HepG2 (cell line): ENCODE measurements around the gene DAZAP1. TPM values are rescaled to one million over a fixed set of nuclear protein-coding genes. Genes with fewer than 3 reads are reported as not detected.

ENCODE experiments used
- ATAC-seq: fragments of 200-7000 bp; cut with Tn5 transposase; 3 replicates; pipeline ENCODE4 v1.9.1; 2020; ENCODE audit warnings: mild to moderate bottlenecking, moderate library complexity
- BruUV-seq: library from RNA; stranded (reverse); fragments of 400-500 nt; replicated peaks from 2 replicates; lab custom pipeline; 2021; lab: Mats Ljungman, UMichigan
- CTCF ChIA-PET: fragments of 300-600 bp; formaldehyde crosslinking; extraction: SDS; loops from one replicate; lab custom pipeline; 2021; ENCODE audit warnings: low total read pairs, inconsistent platforms, low intra/inter-chr PET ratio; lab: Yijun Ruan, JAX
- POLR2A ChIA-PET: fragments of 350-600 bp; sonication (Branson Sonifier 250); formaldehyde crosslinking; loops from one replicate; lab custom pipeline; 2020; ENCODE audit warnings: antibody characterized with exemption, inconsistent platforms; lab: Yijun Ruan, JAX
- DNase-seq: peaks from one replicate; pipeline ENCODE4 v3.0.0-alpha.2; 2015; ENCODE audit warnings: low spot score
- FAIRE-seq: peaks from 3 replicates; lab custom pipeline; 2011; peaks lifted over from hg19 to GRCh38; lab: Jason Lieb, UNC
- H2AFZ ChIP-seq: one replicate; pipeline ENCODE4 v1.6.1; 2011; ENCODE audit warnings: low read length, inconsistent platforms
- H3K27ac ChIP-seq: fragments of 300-600 bp; 3 replicates; pipeline ENCODE4 v1.8.0; 2011; ENCODE audit warnings: mixed run types, mild to moderate bottlenecking, mixed read lengths, low read length, inconsistent platforms; ENCODE audit not compliant: insufficient read depth; ENCODE audit errors: extremely low read length
- H3K27me3 ChIP-seq, 2 experiments: fragments of 200-600 bp in 1 of 2; 2 replicates in 1 of 2; 3 replicates in 1 of 2; pipeline versions ENCODE4 v1.6.0 to v1.8.0; 2011; ENCODE audit warnings: low read length in 2 of 2, mild to moderate bottlenecking in 2 of 2, moderate library complexity in 2 of 2, inconsistent platforms in 1 of 2; ENCODE audit not compliant: insufficient read depth in 2 of 2, control insufficient read depth in 1 of 2
- H3K36me3 ChIP-seq, 2 experiments: fragments of 200-600 bp in 1 of 2; replicated peaks in 1 of 2; 2 replicates in 1 of 2; 3 replicates in 1 of 2; pipeline versions ENCODE4 v1.5.1 to v1.8.0; 2011; ENCODE audit warnings: low read length in 2 of 2, inconsistent platforms in 1 of 2; ENCODE audit not compliant: insufficient read depth in 2 of 2, control insufficient read depth in 1 of 2
- H3K4me1 ChIP-seq: 2 replicates; pipeline ENCODE4 v1.5.1; 2012; ENCODE audit warnings: low read length, inconsistent platforms; ENCODE audit not compliant: insufficient read depth
- H3K4me2 ChIP-seq: 2 replicates; pipeline ENCODE4 v1.6.0; 2011; ENCODE audit warnings: low read depth, low read length, inconsistent platforms
- H3K4me3 ChIP-seq, 3 experiments: fragments of 200-600 bp in 1 of 3; sonication (generic), shearing (Covaris generic) in 1 of 3; replicated peaks in 1 of 3; 2 replicates each; pipeline ENCODE4 v1.5.1; 2011 to 2016; ENCODE audit warnings: low read length in 3 of 3, inconsistent platforms in 2 of 3, low read depth in 2 of 3, mild to moderate bottlenecking in 2 of 3, control low read depth in 1 of 3, mixed read lengths in 1 of 3; ENCODE audit not compliant: insufficient read depth in 1 of 3
- H3K79me2 ChIP-seq: one replicate; pipeline ENCODE4 v1.6.1; 2011; ENCODE audit warnings: low read length, inconsistent platforms; ENCODE audit not compliant: insufficient read depth
- H3K9ac ChIP-seq: 2 replicates; pipeline ENCODE4 v1.6.0; 2011; ENCODE audit warnings: mild to moderate bottlenecking, low read depth, low read length, inconsistent platforms; ENCODE audit not compliant: insufficient read depth
- H3K9me3 ChIP-seq: 2 replicates; pipeline ENCODE4 v1.5.1; 2012; ENCODE audit warnings: mild to moderate bottlenecking, low read length
- H4K20me1 ChIP-seq: 2 replicates; pipeline ENCODE4 v1.6.0; 2011; ENCODE audit warnings: inconsistent platforms, mild to moderate bottlenecking, low read length, moderate library complexity; ENCODE audit not compliant: insufficient read depth
- TARDBP ChIP-seq: sonication (generic); formaldehyde crosslinking; IDR thresholded peaks from 2 replicates; pipeline ENCODE4 v1.8.0; 2022; ENCODE audit warnings: mild to moderate bottlenecking, missing genetic modification reagents
- WGBS: methylation state at CpG from one replicate; pipeline ENCODE4 v1.1.6; 2017; ENCODE audit warnings: low lambda C conversion rate; 5-methylcytosine and 5-hydroxymethylcytosine counted together
- in situ Hi-C: cut with HindIII; loops from 2 replicates; pipeline ENCODE4 v1.10.0; 2017; ENCODE audit warnings: low pct_unique_long_range_greater_than_20kb; ENCODE audit not compliant: extremely low pct_ligation_motif_present
- intact Hi-C: fragments of 100-400 bp; cut with micrococcal nuclease; formaldehyde crosslinking; loops from one replicate; pipeline ENCODE4 v1.10.0; 2022; ENCODE audit not compliant: unreplicated experiment
- polyA plus RNA-seq, 8 experiments: library from polyadenylated mRNA; depleted of rRNA in 3 of 8; stranded (reverse) in 7 of 8; unstranded in 1 of 8; fragments of >200 nt; fragmentation: Illumina TruSeq in 4 of 8; extraction: Trizol in 4 of 8; gene quantifications; 2 replicates each; pipeline versions ENCODE4 v1.2.1 to v1.2.3, GENCODE V29; 2011 to 2016; ENCODE audit warnings: low read depth in 4 of 8, missing spikeins in 1 of 8, mixed read lengths in 1 of 8; ENCODE audit not compliant: insufficient read depth in 1 of 8
- total RNA-seq, 5 experiments: library from RNA; depleted of rRNA; stranded (reverse); fragments of >200 nt; fragmentation: Illumina TruSeq; extraction: Trizol; gene quantifications; 2 replicates each; pipeline ENCODE4 v1.2.3, GENCODE V29; 2016; ENCODE audit warnings: low read depth in 1 of 5
- TF ChIP-seq, protein P1 (sequence below): sonication (generic); formaldehyde crosslinking; IDR thresholded peaks from 2 replicates; pipeline ENCODE4 v1.4.0; 2020; ENCODE audit warnings: missing genetic modification reagents
- TF ChIP-seq, protein P2 (sequence below), 2 experiments: IDR thresholded peaks; 2 replicates each; pipeline ENCODE4 v1.6.1; 2011 to 2012; ENCODE audit warnings: low read length in 2 of 2, borderline replicate concordance in 1 of 2, low read depth in 1 of 2, mild to moderate bottlenecking in 1 of 2, moderate library complexity in 1 of 2

Gene DAZAP1
- total and polyA plus RNA-seq, 2 of the 13 experiments (the other 11 are each of a cell fraction or from before 2014, with no cell fraction given), result 63.3 to 79.2 TPM

DNA sequence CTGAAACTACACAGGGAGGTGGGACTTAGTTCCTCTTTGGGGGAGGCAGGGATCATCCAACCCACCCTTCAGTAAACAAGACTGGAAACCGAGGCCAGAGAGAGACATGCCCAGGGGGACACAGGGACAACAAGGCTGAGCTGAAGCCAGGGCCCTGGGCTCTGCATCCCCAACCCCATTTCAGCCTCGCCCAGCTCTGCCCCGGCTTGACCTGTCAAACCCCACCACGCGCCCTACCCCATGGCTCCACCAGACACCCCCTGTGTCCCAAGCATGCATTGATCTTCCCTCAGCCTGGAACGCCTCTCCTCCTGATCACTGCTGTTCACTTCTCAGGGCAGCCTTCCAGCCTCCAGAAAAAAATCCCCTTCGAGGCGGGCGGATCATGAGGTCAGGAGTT is 40.6 kb downstream of the DAZAP1 start:
- Histone ChIP-seq H3K79me2 (no peaks in the 10 kb centered on the region), H3K36me3 (no peaks in the 10 kb centered on the region), H4K20me1 (peaks cover 13% of the 10 kb centered on the region; the same call in 1 of the 2 replicates), H3K27ac (no peak overlapping the region), H2AFZ (no peak overlapping the region), H3K4me2 (no peak overlapping the region), H3K27me3 (peaks cover 15 to 61% of the 10 kb centered on the region in 2 experiments), H3K9me3 (no peaks in the 10 kb centered on the region), H3K4me1 (peaks cover 26% of the 10 kb centered on the region), H3K9ac (no peak overlapping the region), H3K4me3 (no peak overlapping the region)
- 58% methylated on average over 7 of the region's 9 CpGs for WGBS
- no peak for TF ChIP-seq TARDBP (CRISPR knock-in tag)
- TF ChIP-seq, protein P1, sequence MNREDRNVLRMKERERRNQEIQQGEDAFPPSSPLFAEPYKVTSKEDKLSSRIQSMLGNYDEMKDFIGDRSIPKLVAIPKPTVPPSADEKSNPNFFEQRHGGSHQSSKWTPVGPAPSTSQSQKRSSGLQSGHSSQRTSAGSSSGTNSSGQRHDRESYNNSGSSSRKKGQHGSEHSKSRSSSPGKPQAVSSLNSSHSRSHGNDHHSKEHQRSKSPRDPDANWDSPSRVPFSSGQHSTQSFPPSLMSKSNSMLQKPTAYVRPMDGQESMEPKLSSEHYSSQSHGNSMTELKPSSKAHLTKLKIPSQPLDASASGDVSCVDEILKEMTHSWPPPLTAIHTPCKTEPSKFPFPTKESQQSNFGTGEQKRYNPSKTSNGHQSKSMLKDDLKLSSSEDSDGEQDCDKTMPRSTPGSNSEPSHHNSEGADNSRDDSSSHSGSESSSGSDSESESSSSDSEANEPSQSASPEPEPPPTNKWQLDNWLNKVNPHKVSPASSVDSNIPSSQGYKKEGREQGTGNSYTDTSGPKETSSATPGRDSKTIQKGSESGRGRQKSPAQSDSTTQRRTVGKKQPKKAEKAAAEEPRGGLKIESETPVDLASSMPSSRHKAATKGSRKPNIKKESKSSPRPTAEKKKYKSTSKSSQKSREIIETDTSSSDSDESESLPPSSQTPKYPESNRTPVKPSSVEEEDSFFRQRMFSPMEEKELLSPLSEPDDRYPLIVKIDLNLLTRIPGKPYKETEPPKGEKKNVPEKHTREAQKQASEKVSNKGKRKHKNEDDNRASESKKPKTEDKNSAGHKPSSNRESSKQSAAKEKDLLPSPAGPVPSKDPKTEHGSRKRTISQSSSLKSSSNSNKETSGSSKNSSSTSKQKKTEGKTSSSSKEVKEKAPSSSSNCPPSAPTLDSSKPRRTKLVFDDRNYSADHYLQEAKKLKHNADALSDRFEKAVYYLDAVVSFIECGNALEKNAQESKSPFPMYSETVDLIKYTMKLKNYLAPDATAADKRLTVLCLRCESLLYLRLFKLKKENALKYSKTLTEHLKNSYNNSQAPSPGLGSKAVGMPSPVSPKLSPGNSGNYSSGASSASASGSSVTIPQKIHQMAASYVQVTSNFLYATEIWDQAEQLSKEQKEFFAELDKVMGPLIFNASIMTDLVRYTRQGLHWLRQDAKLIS (CRISPR knock-in tag), result no peak
- TF ChIP-seq, protein P2, sequence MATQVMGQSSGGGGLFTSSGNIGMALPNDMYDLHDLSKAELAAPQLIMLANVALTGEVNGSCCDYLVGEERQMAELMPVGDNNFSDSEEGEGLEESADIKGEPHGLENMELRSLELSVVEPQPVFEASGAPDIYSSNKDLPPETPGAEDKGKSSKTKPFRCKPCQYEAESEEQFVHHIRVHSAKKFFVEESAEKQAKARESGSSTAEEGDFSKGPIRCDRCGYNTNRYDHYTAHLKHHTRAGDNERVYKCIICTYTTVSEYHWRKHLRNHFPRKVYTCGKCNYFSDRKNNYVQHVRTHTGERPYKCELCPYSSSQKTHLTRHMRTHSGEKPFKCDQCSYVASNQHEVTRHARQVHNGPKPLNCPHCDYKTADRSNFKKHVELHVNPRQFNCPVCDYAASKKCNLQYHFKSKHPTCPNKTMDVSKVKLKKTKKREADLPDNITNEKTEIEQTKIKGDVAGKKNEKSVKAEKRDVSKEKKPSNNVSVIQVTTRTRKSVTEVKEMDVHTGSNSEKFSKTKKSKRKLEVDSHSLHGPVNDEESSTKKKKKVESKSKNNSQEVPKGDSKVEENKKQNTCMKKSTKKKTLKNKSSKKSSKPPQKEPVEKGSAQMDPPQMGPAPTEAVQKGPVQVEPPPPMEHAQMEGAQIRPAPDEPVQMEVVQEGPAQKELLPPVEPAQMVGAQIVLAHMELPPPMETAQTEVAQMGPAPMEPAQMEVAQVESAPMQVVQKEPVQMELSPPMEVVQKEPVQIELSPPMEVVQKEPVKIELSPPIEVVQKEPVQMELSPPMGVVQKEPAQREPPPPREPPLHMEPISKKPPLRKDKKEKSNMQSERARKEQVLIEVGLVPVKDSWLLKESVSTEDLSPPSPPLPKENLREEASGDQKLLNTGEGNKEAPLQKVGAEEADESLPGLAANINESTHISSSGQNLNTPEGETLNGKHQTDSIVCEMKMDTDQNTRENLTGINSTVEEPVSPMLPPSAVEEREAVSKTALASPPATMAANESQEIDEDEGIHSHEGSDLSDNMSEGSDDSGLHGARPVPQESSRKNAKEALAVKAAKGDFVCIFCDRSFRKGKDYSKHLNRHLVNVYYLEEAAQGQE (IDR thresholded peaks at IDR 0.05; ENCODE audit: borderline replicate concordance in 1 of 2, low read depth in 1 of 2, low read length in 2 of 2), result 0 out of 4 replicates have a peak, but pooled peaks of 1 of the 2 experiments have one; percentile 26
- in situ Hi-C loops (no loop called here), intact Hi-C loops (no loop called here)
- CTCF ChIA-PET, result no interaction called here
- no peak for FAIRE-seq
- no peak for ATAC-seq
- no TSS peak for BruUV-seq
- no peak for DNase-seq
- POLR2A ChIA-PET, result no interaction called here
